Panc1 (cell line): ENCODE data around the gene SLCO1B3.

Experiments used
- CTCF ChIP-seq: fragments of 450-650 bp; IDR thresholded peaks from 2 replicates; pipeline ENCODE4 v1.5.1; 2017; ENCODE audit warnings: mild to moderate bottlenecking
- REST ChIP-seq, 2 experiments: IDR thresholded peaks; 2 replicates each; pipeline ENCODE4 v1.6.1; 2011 to 2012; ENCODE audit warnings: low read depth in 2 of 2, control low read depth in 1 of 2, low read length in 1 of 2, mild to moderate bottlenecking in 1 of 2, moderate library complexity in 1 of 2; ENCODE audit not compliant: insufficient read depth in 1 of 2
- SIN3A ChIP-seq: IDR thresholded peaks from 2 replicates; pipeline ENCODE4 v1.6.1; 2012; ENCODE audit warnings: low read depth, mild to moderate bottlenecking, low read length, moderate library complexity, borderline replicate concordance; ENCODE audit not compliant: insufficient read depth
- TCF7L2 ChIP-seq: IDR thresholded peaks from 2 replicates; pipeline ENCODE4 v1.6.1; 2011; ENCODE audit warnings: mild to moderate bottlenecking, low read depth, low read length, inconsistent platforms

- TF ChIP-seq CTCF (no peak), SIN3A (no peak), TCF7L2 (no peak), REST (IDR thresholded peaks at IDR 0.05; ENCODE audit: insufficient read depth in 1 of 2, low read depth in 2 of 2, low read length in 1 of 2) (no peak)
Observed at GRCh38 chr12:20792971-20793370, 17.5 kb upstream of the SLCO1B3 start.
